Measurements from ENCODE around the gene CCS. TPM values are rescaled to one million over a fixed set of nuclear protein-coding genes. Genes with fewer than 3 reads are reported as not detected.

Gene CCS
- total and polyA plus RNA-seq, 2 of the 4 experiments (the other 2 are of a cell fraction): 20.1 to 53.0 TPM

- Histone ChIP-seq H3K4me1 (ENCODE audit: control insufficient read depth, insufficient read depth, low read length) (no peaks in the 10 kb centered on the region), H2BK5ac (ENCODE audit: low read depth, low read length, poor library complexity, severe bottlenecking) (no peak overlapping the region), H3K27me3 (ENCODE audit: control insufficient read depth, insufficient read depth, low read length) (no peaks in the 10 kb centered on the region), H4K5ac (ENCODE audit: low read depth, low read length) (no peak overlapping the region), H3K23ac (ENCODE audit: low read depth, low read length) (no peak overlapping the region; the same call in 1 of the 2 replicates), H2AFZ (replicated peaks; ENCODE audit: low read length, poor library complexity) (no peak overlapping the region), H3K4me2 (ENCODE audit: low read depth, low read length) (no peak overlapping the region), H3K18ac (ENCODE audit: low read depth, low read length) (no peak overlapping the region), H2BK120ac (ENCODE audit: low read depth, low read length) (no peak overlapping the region), H3K9me3 (ENCODE audit: control insufficient read depth, insufficient read depth, low read length) (no peaks in the 10 kb centered on the region), H3K79me1 (ENCODE audit: low read depth in 1 of 2, low read length in 2 of 2) (peaks cover 45 to 72% of the 10 kb centered on the region in 2 experiments), H4K20me1 (ENCODE audit: insufficient read depth, low read length) (peaks cover 45% of the 10 kb centered on the region), H2BK20ac (ENCODE audit: low read depth, low read length) (no peak overlapping the region), H2AK5ac (ENCODE audit: low read depth, low read length) (no peak overlapping the region), H2AK9ac (replicated peaks; ENCODE audit: low read depth, low read length, poor library complexity) (peak overlapping the region; percentile 15), H3K9me1 (ENCODE audit: insufficient read depth, low read length) (peaks cover 8% of the 10 kb centered on the region; the same call in 1 of the 2 replicates), H4K91ac (ENCODE audit: insufficient read depth, low read depth, low read length) (no peak overlapping the region), H3K14ac (replicated peaks; ENCODE audit: low read depth, low read length) (no peak overlapping the region), H3K4ac (ENCODE audit: low read depth, low read length) (no peak overlapping the region), H3K56ac (ENCODE audit: extremely low read depth, insufficient read depth, low read length) (no peak overlapping the region), H3K36me3 (ENCODE audit: control insufficient read depth, insufficient read depth, low read length) (peaks cover 41% of the 10 kb centered on the region), H3K4me3 (ENCODE audit: insufficient read depth, low read depth, low read length) (no peak overlapping the region), H4K8ac (ENCODE audit: low read depth in 2 of 2, low read length in 2 of 2) (peak overlapping the region in 1 of 2 experiments; percentile 35; a peak in 1 of 4 replicates), H3K9ac (ENCODE audit: low read depth, low read length) (no peak overlapping the region), H3K27ac (ENCODE audit: insufficient read depth, low read length) (no peak overlapping the region), H2BK15ac (ENCODE audit: low read depth, low read length) (no peak overlapping the region)
- dilution Hi-C loops (cut with HindIII; ENCODE audit: low sequenced_read_pairs, unreplicated experiment) (no loop called here), in situ Hi-C loops (cut with MboI; ENCODE audit: low sequenced_read_pairs) (no loop called here), intact Hi-C loops (cut with micrococcal nuclease) (no loop called here)
- CTCF ChIA-PET: no interaction called here
- whole genome bisulfite sequencing, 2 experiments (ENCODE audit: extremely low coverage in 2 of 2, insufficient read length in 1 of 2): 100% methylated on average over 4 of the region's 7 CpGs; no CpG with 5 or more reads in 1 of the 2 experiments
- POLR2A ChIA-PET (ENCODE audit: unreplicated experiment): no interaction called here
- BruUV-seq (replicated peaks): TSS peak; percentile 10
- DNase-seq (no peak), ATAC-seq (ENCODE audit: low read depth) (no peak)
- TF ChIP-seq RCOR1 (IDR thresholded peaks at IDR 0.05; ENCODE audit: insufficient replicate concordance, low read length): no peak
- TF ChIP-seq RAD21 (IDR thresholded peaks at IDR 0.05; ENCODE audit: low read length): no peak
- no peak for TF ChIP-seq CTCF (conservative IDR thresholded peaks at IDR 0.05; ENCODE audit: low read depth, low read length)
- no peak for TF ChIP-seq BHLHE40 (IDR thresholded peaks at IDR 0.05; ENCODE audit: low read depth, low read length)
- TF ChIP-seq MXI1 (IDR thresholded peaks at IDR 0.05; ENCODE audit: borderline replicate concordance, low read depth, low read length): no peak
- no peak for TF ChIP-seq USF2 (IDR thresholded peaks at IDR 0.05; ENCODE audit: low read depth, low read length)
- TF ChIP-seq SMC3 (IDR thresholded peaks at IDR 0.05; ENCODE audit: low read depth, low read length): no peak
- no peak for TF ChIP-seq POLR2A (IDR thresholded peaks at IDR 0.05; ENCODE audit: low read depth, low read length)
- no peak for TF ChIP-seq MAFK (IDR thresholded peaks at IDR 0.05; ENCODE audit: low read depth, low read length)
- TF ChIP-seq FOS (IDR thresholded peaks at IDR 0.05; ENCODE audit: low read depth, low read length): no peak
- TF ChIP-seq MAZ (IDR thresholded peaks at IDR 0.05; ENCODE audit: borderline replicate concordance, low read depth, low read length): no peak
- TF ChIP-seq CHD1 (IDR thresholded peaks at IDR 0.05; ENCODE audit: low read depth, low read length): no peak
- no peak for TF ChIP-seq NFE2L2 (IDR thresholded peaks at IDR 0.05; ENCODE audit: low read depth, low read length)
- TF ChIP-seq CEBPB (IDR thresholded peaks at IDR 0.05; ENCODE audit: low read depth, low read length): no peak
- TF ChIP-seq ELK1 (IDR thresholded peaks at IDR 0.05; ENCODE audit: borderline replicate concordance, low read depth, low read length): no peak
- TF ChIP-seq RFX5 (IDR thresholded peaks at IDR 0.05; ENCODE audit: low read depth, low read length): no peak
Observed at GRCh38 chr11:66652651-66653050, 59.7 kb downstream of the CCS start.

Measured in IMR-90 (cell line).